ENCODE measurements around the gene FADS2.

- TF ChIP-seq POLR2AphosphoS5 (IDR thresholded peaks at IDR 0.05), result no peak
- TF ChIP-seq CTCF (IDR thresholded peaks at IDR 0.05), result no peak
- no peak for TF ChIP-seq POLR2A (IDR thresholded peaks at IDR 0.05)
- TF ChIP-seq EP300 (IDR thresholded peaks at IDR 0.05), result no peak
Measured at GRCh38 chr11:61853698-61854169, 25.6 kb downstream of the FADS2 start.
